GM23338 (cell line): ENCODE measurements around the gene PRELID2. TPM values are rescaled to one million over a fixed set of nuclear protein-coding genes. Genes with fewer than 3 reads are reported as not detected.

Source experiments
- ATAC-seq: fragments of 200-7000 bp; cut with Tn5 transposase; 3 replicates; pipeline ENCODE4 v1.9.1; 2020
- DNase-seq: peaks from one replicate; pipeline ENCODE4 v3.0.0-alpha.2; 2015; ENCODE audit warnings: low spot score
- H2AFZ ChIP-seq: fragments of 200-600 bp; sonication (generic); 2 replicates; pipeline ENCODE4 v1.8.0; 2016; ENCODE audit warnings: antibody characterized with exemption, mild to moderate bottlenecking, moderate library complexity
- H3F3A ChIP-seq: fragments of 200-600 bp; sonication (generic); replicated peaks from 2 replicates; pipeline ENCODE4 v1.8.0; 2017; ENCODE audit warnings: antibody characterized with exemption, mixed run types, low read depth
- H3K27ac ChIP-seq: fragments of 200-600 bp; sonication (generic); 2 replicates; pipeline ENCODE4 v1.6.1; 2016; ENCODE audit warnings: low read depth
- H3K27me3 ChIP-seq: fragments of 200-600 bp; sonication (generic); 2 replicates; pipeline ENCODE4 v1.8.0; 2016; ENCODE audit warnings: mild to moderate bottlenecking, mixed run types, moderate library complexity; ENCODE audit not compliant: insufficient read depth
- H3K36me3 ChIP-seq: fragments of 200-600 bp; sonication (generic); 2 replicates; pipeline ENCODE4 v1.8.0; 2016; ENCODE audit warnings: mild to moderate bottlenecking; ENCODE audit not compliant: insufficient read depth
- H3K4me1 ChIP-seq: fragments of 200-600 bp; sonication (generic); 2 replicates; pipeline ENCODE4 v1.8.0; 2016; ENCODE audit warnings: mild to moderate bottlenecking, moderate library complexity; ENCODE audit not compliant: insufficient read depth
- H3K4me2 ChIP-seq: fragments of 200-600 bp; sonication (generic); 2 replicates; pipeline ENCODE4 v1.7.1; 2017; ENCODE audit warnings: mixed run types
- H3K4me3 ChIP-seq: fragments of 200-600 bp; sonication (generic); 2 replicates; pipeline ENCODE4 v1.6.1; 2016; ENCODE audit warnings: mixed run types
- H3K79me2 ChIP-seq: fragments of 200-600 bp; sonication (generic); replicated peaks from 2 replicates; pipeline ENCODE4 v1.8.0; 2017; ENCODE audit warnings: mild to moderate bottlenecking; ENCODE audit not compliant: insufficient read depth
- H3K9me2 ChIP-seq: fragments of 200-600 bp; sonication (generic); 2 replicates; pipeline ENCODE4 v1.8.0; 2017; ENCODE audit not compliant: insufficient read depth
- H4K20me1 ChIP-seq: fragments of 200-600 bp; sonication (generic); replicated peaks from 2 replicates; pipeline ENCODE4 v1.8.0; 2017; ENCODE audit warnings: mild to moderate bottlenecking; ENCODE audit not compliant: insufficient read depth
- H3K27ac Mint-ChIP-seq: 2 replicates; pipeline ENCODE4 v1.8.0; 2020; ENCODE audit warnings: inconsistent platforms, mild to moderate bottlenecking, moderate library complexity, mixed read lengths
- H3K27me3 Mint-ChIP-seq: 3 replicates; pipeline ENCODE4 v1.8.0; 2022; ENCODE audit warnings: low read depth, mild to moderate bottlenecking, moderate library complexity, mixed read lengths, inconsistent platforms; ENCODE audit not compliant: insufficient read depth, poor library complexity
- H3K36me3 Mint-ChIP-seq: 3 replicates; pipeline ENCODE4 v1.8.0; 2021; ENCODE audit warnings: low read depth, mild to moderate bottlenecking, inconsistent platforms, moderate library complexity, mixed read lengths
- H3K4me1 Mint-ChIP-seq: 3 replicates; pipeline ENCODE4 v1.8.0; 2020; ENCODE audit warnings: mild to moderate bottlenecking, inconsistent platforms, mixed read lengths
- H3K4me3 Mint-ChIP-seq: 3 replicates; pipeline ENCODE4 v1.8.0; 2021; ENCODE audit warnings: moderate library complexity, mild to moderate bottlenecking, inconsistent platforms, mixed read lengths
- H3K9me3 Mint-ChIP-seq: 3 replicates; pipeline ENCODE4 v1.8.0; 2020; ENCODE audit warnings: moderate library complexity, mild to moderate bottlenecking, inconsistent platforms, mixed read lengths
- EZH2 ChIP-seq: fragments of 200-600 bp; sonication (generic); IDR thresholded peaks from one replicate; pipeline ENCODE4 v1.8.0; 2017; ENCODE audit warnings: antibody characterized with exemption, mild to moderate bottlenecking, low read depth; ENCODE audit not compliant: unreplicated experiment
- EZH2phosphoT487 ChIP-seq: fragments of 200-600 bp; sonication (generic); IDR thresholded peaks from one replicate; pipeline ENCODE4 v1.8.1; 2018; ENCODE audit warnings: antibody characterized with exemption; ENCODE audit not compliant: unreplicated experiment
- JUNB ChIP-seq: IDR thresholded peaks from one replicate; pipeline ENCODE4 v1.6.1; 2016; ENCODE audit warnings: antibody characterized with exemption; ENCODE audit not compliant: unreplicated experiment
- NANOG ChIP-seq: IDR thresholded peaks from 2 replicates; pipeline ENCODE4 v1.6.1; 2016; ENCODE audit warnings: antibody characterized with exemption, borderline replicate concordance
- STAT1 ChIP-seq: IDR thresholded peaks from one replicate; pipeline ENCODE4 v1.6.1; 2016; ENCODE audit warnings: antibody characterized with exemption; ENCODE audit not compliant: unreplicated experiment
- ZNF331 ChIP-seq: fragments of 250-450 bp; sonication (Bioruptor Pico); IDR thresholded peaks from 2 replicates; pipeline ENCODE4 v1.5.0; 2020; ENCODE audit warnings: low read depth, mild to moderate bottlenecking, moderate library complexity
- polyA plus RNA-seq: library from polyadenylated mRNA; unstranded; fragments of >200 nt; fragmentation: Nextera tagmentation; extraction: Ambion mirVana; gene quantifications from 2 replicates; pipeline ENCODE4 v1.2.1, GENCODE V29; 2016
- total RNA-seq: library from RNA; depleted of rRNA; stranded (reverse); fragments of >200 nt; shearing (Covaris generic); gene quantifications from 2 replicates; pipeline ENCODE4 v1.2.3, GENCODE V29; 2014
- TF ChIP-seq, protein P1 (sequence below): fragments of 250-450 bp; sonication (Bioruptor Pico); IDR thresholded peaks from 2 replicates; pipeline ENCODE4 v1.5.0; 2020; ENCODE audit warnings: mild to moderate bottlenecking, moderate library complexity
- TF ChIP-seq, protein P2 (sequence below), 2 experiments: fragments of 200-600 bp in 1 of 2; sonication (generic) in 1 of 2; conservative IDR thresholded peaks; 2 replicates each; pipeline versions ENCODE4 v1.5.1 to v1.6.1; 2016 to 2017; ENCODE audit warnings: antibody characterized with exemption in 2 of 2, low read depth in 2 of 2, mild to moderate bottlenecking in 2 of 2, moderate library complexity in 1 of 2

Gene PRELID2
- total and polyA plus RNA-seq, 2 experiments from 2014 or later: 9.3 to 9.8 TPM

DNA sequence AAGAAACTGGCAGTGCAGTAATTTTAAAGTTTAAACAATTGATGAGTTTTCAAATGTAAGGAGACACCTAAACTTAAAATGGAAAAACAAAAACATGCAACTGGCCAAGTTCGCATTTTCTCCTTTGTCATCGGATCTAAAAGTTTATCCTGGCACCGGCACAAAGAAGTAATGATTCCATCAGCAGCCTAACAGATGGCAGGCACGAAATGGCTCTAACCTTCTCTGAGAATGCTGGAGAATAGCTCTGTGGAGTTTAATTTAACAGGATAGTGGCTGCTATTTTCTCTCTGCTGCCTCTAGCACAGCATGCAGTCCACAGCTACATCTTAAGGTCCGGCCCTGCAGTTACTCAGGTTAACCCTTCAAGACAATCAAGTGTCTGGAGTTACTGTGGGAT lies 82.2 kb downstream of the PRELID2 start (continued):
- TF ChIP-seq, protein P1, sequence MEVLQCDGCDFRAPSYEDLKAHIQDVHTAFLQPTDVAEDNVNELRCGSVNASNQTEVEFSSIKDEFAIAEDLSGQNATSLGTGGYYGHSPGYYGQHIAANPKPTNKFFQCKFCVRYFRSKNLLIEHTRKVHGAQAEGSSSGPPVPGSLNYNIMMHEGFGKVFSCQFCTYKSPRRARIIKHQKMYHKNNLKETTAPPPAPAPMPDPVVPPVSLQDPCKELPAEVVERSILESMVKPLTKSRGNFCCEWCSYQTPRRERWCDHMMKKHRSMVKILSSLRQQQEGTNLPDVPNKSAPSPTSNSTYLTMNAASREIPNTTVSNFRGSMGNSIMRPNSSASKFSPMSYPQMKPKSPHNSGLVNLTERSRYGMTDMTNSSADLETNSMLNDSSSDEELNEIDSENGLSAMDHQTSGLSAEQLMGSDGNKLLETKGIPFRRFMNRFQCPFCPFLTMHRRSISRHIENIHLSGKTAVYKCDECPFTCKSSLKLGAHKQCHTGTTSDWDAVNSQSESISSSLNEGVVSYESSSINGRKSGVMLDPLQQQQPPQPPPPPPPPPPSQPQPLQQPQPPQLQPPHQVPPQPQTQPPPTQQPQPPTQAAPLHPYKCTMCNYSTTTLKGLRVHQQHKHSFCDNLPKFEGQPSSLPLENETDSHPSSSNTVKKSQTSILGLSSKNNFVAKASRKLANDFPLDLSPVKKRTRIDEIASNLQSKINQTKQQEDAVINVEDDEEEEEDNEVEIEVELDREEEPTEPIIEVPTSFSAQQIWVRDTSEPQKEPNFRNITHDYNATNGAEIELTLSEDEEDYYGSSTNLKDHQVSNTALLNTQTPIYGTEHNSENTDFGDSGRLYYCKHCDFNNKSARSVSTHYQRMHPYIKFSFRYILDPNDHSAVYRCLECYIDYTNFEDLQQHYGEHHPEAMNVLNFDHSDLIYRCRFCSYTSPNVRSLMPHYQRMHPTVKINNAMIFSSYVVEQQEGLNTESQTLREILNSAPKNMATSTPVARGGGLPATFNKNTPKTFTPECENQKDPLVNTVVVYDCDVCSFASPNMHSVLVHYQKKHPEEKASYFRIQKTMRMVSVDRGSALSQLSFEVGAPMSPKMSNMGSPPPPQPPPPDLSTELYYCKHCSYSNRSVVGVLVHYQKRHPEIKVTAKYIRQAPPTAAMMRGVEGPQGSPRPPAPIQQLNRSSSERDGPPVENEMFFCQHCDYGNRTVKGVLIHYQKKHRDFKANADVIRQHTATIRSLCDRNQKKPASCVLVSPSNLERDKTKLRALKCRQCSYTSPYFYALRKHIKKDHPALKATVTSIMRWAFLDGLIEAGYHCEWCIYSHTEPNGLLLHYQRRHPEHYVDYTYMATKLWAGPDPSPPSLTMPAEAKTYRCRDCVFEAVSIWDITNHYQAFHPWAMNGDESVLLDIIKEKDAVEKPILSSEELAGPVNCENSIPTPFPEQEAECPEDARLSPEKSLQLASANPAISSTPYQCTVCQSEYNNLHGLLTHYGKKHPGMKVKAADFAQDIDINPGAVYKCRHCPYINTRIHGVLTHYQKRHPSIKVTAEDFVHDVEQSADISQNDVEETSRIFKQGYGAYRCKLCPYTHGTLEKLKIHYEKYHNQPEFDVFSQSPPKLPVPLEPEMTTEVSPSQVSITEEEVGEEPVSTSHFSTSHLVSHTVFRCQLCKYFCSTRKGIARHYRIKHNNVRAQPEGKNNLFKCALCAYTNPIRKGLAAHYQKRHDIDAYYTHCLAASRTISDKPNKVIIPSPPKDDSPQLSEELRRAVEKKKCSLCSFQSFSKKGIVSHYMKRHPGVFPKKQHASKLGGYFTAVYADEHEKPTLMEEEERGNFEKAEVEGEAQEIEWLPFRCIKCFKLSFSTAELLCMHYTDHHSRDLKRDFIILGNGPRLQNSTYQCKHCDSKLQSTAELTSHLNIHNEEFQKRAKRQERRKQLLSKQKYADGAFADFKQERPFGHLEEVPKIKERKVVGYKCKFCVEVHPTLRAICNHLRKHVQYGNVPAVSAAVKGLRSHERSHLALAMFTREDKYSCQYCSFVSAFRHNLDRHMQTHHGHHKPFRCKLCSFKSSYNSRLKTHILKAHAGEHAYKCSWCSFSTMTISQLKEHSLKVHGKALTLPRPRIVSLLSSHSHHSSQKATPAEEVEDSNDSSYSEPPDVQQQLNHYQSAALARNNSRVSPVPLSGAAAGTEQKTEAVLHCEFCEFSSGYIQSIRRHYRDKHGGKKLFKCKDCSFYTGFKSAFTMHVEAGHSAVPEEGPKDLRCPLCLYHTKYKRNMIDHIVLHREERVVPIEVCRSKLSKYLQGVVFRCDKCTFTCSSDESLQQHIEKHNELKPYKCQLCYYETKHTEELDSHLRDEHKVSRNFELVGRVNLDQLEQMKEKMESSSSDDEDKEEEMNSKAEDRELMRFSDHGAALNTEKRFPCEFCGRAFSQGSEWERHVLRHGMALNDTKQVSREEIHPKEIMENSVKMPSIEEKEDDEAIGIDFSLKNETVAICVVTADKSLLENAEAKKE (CRISPR knock-in tag): no peak
- TF ChIP-seq JUNB (no peak), STAT1 (no peak), ZNF331 (CRISPR knock-in tag) (no peak), EZH2 (no peak), NANOG (no peak)
- TF ChIP-seq, protein P2, sequence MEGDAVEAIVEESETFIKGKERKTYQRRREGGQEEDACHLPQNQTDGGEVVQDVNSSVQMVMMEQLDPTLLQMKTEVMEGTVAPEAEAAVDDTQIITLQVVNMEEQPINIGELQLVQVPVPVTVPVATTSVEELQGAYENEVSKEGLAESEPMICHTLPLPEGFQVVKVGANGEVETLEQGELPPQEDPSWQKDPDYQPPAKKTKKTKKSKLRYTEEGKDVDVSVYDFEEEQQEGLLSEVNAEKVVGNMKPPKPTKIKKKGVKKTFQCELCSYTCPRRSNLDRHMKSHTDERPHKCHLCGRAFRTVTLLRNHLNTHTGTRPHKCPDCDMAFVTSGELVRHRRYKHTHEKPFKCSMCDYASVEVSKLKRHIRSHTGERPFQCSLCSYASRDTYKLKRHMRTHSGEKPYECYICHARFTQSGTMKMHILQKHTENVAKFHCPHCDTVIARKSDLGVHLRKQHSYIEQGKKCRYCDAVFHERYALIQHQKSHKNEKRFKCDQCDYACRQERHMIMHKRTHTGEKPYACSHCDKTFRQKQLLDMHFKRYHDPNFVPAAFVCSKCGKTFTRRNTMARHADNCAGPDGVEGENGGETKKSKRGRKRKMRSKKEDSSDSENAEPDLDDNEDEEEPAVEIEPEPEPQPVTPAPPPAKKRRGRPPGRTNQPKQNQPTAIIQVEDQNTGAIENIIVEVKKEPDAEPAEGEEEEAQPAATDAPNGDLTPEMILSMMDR (conservative IDR thresholded peaks at IDR 0.05; ENCODE audit: low read depth in 2 of 2): no peak

DNA sequence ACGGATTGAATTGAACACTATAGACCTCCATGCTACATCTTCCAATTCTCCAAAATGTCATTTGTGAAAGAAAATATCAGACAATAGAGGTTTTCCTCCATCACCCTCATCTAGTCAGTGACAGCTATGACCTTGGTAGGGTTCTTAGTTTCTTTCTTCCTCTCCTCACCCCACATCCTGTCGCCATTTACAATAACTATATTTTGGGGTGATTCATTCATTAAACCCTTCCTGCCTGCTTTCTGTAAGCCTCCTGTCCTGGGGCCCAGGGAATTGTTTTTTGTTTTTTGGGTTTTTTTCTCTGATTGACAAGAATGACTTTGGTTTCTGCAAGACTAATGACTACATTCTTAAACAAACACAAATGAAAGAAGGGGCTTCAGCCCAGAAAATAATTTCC lies 82.6 kb downstream of the PRELID2 start:
- Histone ChIP-seq H3K36me3 (peaks cover 5% of the 10 kb centered on the region; the same call in 1 of the 2 replicates), H3K27me3 (no peaks in the 10 kb centered on the region), H3K27ac (no peak overlapping the region), H4K20me1 (no peaks in the 10 kb centered on the region), H3K4me2 (no peak overlapping the region), H3K79me2 (no peaks in the 10 kb centered on the region), H3K9me2 (no peaks in the 10 kb centered on the region), H3F3A (no peaks in the 10 kb centered on the region), H3K4me1 (no peaks in the 10 kb centered on the region), H3K4me3 (no peak overlapping the region), H2AFZ (no peak overlapping the region)
- ATAC-seq (no peak), DNase-seq (no peak)
- Mint-ChIP-seq H3K4me3 (no peak overlapping the region), H3K27me3 (no peaks in the 10 kb centered on the region), H3K27ac (0 out of 2 replicates have a peak overlapping the region, but pooled peaks have one; percentile 15), H3K36me3 (peaks cover 5% of the 10 kb centered on the region; the same call in 1 of the 3 replicates), H3K4me1 (peaks cover 6% of the 10 kb centered on the region; the same call in 2 of the 3 replicates), H3K9me3 (peaks cover 9% of the 10 kb centered on the region; the same call in 2 of the 3 replicates)
- no peak for TF ChIP-seq EZH2phosphoT487
